ENCODE data around the gene RND2.

RND2 gene

DNA sequence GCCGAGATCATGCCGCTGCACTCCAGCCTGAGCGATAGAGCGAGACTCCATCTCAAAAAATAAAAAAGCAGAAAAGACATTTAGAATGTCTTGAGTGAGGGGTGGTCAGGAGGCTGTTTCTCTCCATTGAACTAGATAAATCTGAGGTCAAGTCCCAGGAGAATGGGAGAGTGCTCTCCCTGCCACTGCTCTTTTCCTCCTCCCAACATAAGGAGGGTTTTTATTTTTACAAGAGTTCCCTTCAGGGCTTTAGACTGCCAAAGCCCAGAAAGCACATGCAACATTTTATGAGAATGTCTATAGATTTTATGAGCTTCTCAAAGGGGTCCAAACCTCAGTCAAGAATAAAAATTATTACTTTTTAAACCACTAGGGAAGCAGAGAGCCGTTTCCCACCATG, 1.6 kb downstream of the RND2 start:
- CTCF ChIA-PET: interaction anchor here (1.2 to 1.5 kb wide), 4 partner anchors 9 to 308 kb away, joined by 3 to 4 read pairs (median 4); partner anchors contain the start of gene RPL27
- POLR2A ChIA-PET: no interaction called here
- TF ChIP-seq, protein P1, sequence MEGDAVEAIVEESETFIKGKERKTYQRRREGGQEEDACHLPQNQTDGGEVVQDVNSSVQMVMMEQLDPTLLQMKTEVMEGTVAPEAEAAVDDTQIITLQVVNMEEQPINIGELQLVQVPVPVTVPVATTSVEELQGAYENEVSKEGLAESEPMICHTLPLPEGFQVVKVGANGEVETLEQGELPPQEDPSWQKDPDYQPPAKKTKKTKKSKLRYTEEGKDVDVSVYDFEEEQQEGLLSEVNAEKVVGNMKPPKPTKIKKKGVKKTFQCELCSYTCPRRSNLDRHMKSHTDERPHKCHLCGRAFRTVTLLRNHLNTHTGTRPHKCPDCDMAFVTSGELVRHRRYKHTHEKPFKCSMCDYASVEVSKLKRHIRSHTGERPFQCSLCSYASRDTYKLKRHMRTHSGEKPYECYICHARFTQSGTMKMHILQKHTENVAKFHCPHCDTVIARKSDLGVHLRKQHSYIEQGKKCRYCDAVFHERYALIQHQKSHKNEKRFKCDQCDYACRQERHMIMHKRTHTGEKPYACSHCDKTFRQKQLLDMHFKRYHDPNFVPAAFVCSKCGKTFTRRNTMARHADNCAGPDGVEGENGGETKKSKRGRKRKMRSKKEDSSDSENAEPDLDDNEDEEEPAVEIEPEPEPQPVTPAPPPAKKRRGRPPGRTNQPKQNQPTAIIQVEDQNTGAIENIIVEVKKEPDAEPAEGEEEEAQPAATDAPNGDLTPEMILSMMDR (IDR thresholded peaks at IDR 0.05; ENCODE audit: control extremely low read depth, extremely low read depth, low read depth, missing control alignments): no peak
- DNase-seq (ENCODE audit: extremely low spot score): no peak

DNA sequence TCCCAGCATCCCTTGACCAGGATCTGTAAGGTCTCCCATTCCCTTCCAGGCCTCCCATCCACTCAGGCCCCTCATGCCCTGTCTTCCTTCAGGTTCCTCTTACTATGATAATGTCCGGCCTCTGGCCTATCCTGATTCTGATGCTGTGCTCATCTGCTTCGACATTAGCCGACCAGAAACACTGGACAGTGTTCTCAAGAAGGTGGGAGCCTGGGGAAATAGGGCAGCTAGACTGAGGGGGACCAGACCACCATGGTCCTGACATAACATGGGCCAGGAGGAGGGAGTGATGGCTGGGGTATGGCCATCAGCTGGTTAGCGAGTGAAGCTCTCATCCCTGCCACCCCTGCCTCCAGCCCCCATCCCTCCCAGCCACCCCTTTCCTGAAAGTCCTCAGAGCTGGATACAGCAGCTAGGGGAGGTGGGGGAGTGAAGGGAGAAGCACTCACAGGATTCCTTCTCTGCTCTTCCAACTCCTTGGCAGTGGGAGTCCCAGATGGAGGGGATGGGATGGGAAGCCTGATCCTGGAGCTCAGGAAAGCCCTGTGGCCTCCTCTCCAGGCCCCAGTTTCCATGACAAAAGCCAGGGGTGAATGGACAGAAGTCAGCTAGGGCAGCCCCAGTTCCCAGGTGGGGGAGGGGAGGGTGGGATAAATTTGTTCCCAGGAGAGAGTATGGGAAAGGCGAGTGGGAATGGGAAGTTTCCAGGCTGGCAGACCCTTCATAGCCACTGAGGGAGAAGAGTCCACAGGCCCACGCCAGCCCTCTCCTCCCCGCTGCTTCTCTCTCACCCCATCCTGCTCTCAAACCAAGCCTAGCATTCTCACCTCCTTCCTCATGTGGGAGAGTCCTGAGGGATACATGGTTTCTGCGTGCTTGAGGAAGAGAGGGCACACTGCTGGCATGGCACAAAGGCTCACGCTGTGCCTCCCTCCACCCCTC, 2.3 kb downstream of the RND2 start:
- TF ChIP-seq, protein P1 (IDR thresholded peaks at IDR 0.05; ENCODE audit: control extremely low read depth, extremely low read depth, low read depth, missing control alignments): no peak
- POLR2A ChIA-PET: interaction anchor here (0.6 kb wide), 2 partner anchors 10 to 400 kb away, joined by 4 to 6 read pairs; no protein-coding TSS in a partner anchor

DNA sequence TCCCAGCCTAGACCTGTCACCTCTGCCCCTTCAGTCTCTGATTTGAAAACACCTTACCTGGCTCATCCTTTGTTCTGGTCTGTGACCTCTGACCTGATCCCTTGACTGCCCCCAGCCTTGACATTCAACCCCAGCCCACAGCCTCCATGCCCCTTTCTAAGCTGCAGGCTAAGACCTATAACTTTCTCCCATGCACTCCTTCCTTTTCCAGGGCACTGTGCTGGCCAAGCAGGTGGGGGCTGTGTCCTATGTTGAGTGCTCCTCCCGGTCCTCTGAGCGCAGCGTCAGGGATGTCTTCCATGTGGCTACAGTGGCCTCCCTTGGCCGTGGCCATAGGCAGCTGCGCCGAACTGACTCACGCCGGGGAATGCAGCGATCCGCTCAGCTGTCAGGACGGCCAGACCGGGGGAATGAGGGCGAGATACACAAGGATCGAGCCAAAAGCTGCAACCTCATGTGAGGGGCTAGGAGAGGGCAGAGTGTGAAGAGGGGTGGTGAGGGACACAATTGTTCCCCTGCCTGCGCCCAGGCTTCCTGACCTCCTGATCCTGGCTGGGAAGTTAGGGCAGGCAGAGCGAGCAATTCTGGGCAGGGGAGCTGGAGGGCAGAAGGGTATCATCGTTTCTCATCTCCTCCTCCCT, 3.3 kb downstream of the RND2 start:
- DNase-seq (ENCODE audit: extremely low spot score): no peak
- CTCF ChIA-PET: interaction anchor here (1.1 kb wide), 1 partner anchor 9 kb away, joined by 3 read pairs; no protein-coding TSS in a partner anchor
- TF ChIP-seq, protein P1 (IDR thresholded peaks at IDR 0.05; ENCODE audit: control extremely low read depth, extremely low read depth, low read depth, missing control alignments): no peak
- POLR2A ChIA-PET: no interaction called here

More for the DNA sequence above, 2.3 kb downstream of the RND2 start:
- DNase-seq (ENCODE audit: extremely low spot score): no peak
- CTCF ChIA-PET: interaction anchor here (1.2 to 1.5 kb wide), 3 partner anchors 10 to 42 kb away, joined by 3 to 4 read pairs (median 4); partner anchors contain the start of gene RPL27

DNA sequence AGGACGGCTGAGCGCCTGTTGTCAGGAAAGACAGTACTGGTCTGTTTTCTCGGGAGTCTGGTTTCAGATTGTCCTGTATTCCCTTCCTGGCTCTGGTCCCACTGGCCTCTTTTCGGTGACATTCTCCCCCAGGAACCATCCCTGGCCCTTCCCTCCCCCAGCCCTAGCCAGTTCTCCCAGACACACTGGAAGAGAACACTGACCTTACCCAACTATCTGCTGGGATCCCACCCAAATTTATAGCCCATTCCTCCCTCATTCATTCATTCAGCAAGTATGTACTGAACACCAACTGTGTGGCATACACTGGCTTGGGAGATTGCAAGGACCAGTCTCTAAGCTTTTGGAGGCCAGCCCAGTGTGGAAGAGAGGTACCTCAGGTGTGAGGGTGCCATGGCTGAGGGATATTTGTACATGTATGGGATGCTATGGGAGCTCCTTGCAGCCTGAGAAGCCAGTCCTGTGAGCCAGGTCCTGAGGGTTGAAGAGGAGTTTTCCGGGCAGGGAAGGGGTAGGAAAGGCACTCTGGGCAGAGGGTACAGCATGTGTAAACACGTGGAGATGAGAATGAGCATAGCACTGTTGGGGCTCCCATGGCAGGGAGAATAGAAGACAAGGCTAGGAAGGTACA, 5.2 kb downstream of the RND2 start:
- CTCF ChIA-PET: no interaction called here
- TF ChIP-seq, protein P1 (IDR thresholded peaks at IDR 0.05; ENCODE audit: control extremely low read depth, extremely low read depth, low read depth, missing control alignments): no peak
- POLR2A ChIA-PET: no interaction called here
- no peak for DNase-seq (ENCODE audit: extremely low spot score)

DNA sequence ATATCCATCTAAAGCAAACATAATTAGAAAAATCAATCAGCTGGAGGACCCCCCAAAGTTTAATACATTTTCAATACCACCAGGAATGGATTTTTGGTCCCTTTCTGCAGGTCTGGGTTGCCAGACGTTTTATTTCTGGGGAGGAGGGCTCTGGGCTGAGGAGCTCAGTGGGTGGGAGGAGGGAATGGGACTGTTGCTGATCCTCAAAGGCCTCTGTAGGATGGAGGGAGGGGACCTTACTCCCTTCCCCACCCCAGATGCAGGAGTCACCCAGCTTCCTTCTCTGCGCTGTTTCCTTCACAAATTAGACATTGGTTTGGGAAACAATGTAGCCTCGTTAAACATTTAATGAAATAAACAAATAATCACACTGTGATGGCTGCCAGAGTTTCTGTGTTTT, 6.6 kb downstream of the RND2 start:
- DNase-seq (ENCODE audit: extremely low spot score): no peak
- CTCF ChIA-PET: no interaction called here
- TF ChIP-seq, protein P1 (IDR thresholded peaks at IDR 0.05; ENCODE audit: control extremely low read depth, extremely low read depth, low read depth, missing control alignments): no peak
- POLR2A ChIA-PET: interaction anchor here (0.7 kb wide), 1 partner anchor 61 kb away, joined by 3 read pairs; no protein-coding TSS in a partner anchor
